OCI-LY7 (cell line): ENCODE results near the gene RPGRIP1L. TPM values are rescaled to one million over a fixed set of nuclear protein-coding genes. Genes with fewer than 3 reads are reported as not detected.

Experiments used
- BruUV-seq: library from RNA; stranded (reverse); fragments of 400-500 nt; replicated peaks from 2 replicates; lab custom pipeline; 2021; lab: Mats Ljungman, UMichigan
- CTCF ChIA-PET: fragments of 300-600 bp; sonication (Branson Sonifier 250); formaldehyde crosslinking; loops from one replicate; lab custom pipeline; 2022; ENCODE audit warnings: antibody characterized with exemption; ENCODE audit not compliant: unreplicated experiment; lab: Charles Lee
- POLR2A ChIA-PET: fragments of 300-600 bp; sonication (Branson Sonifier 250); formaldehyde crosslinking; loops from one replicate; lab custom pipeline; 2022; ENCODE audit warnings: antibody characterized with exemption; lab: Charles Lee
- DNase-seq: peaks from one replicate; pipeline ENCODE4 v3.0.0-alpha.2; 2015; ENCODE audit warnings: low spot score
- H2AFZ ChIP-seq: fragments of 200-600 bp; sonication (generic), shearing (Covaris generic); 2 replicates; pipeline ENCODE4 v1.6.1; 2014; ENCODE audit warnings: mild to moderate bottlenecking, antibody characterized with exemption, low read length, moderate library complexity
- H3K27ac ChIP-seq: fragments of 200-600 bp; sonication (generic); 2 replicates; pipeline ENCODE4 v1.5.1; 2014; ENCODE audit warnings: mixed run types, low read depth, mild to moderate bottlenecking, moderate library complexity, low read length, inconsistent platforms; ENCODE audit not compliant: poor library complexity, severe bottlenecking
- H3K36me3 ChIP-seq: fragments of 200-600 bp; sonication (generic); 2 replicates; pipeline ENCODE4 v1.6.1; 2014; ENCODE audit warnings: mild to moderate bottlenecking, antibody characterized with exemption, low read length, moderate library complexity, mixed read lengths; ENCODE audit not compliant: insufficient read depth
- H3K4me1 ChIP-seq: fragments of 200-600 bp; sonication (generic); 2 replicates; pipeline ENCODE4 v1.5.1; 2014; ENCODE audit warnings: mild to moderate bottlenecking, low read length; ENCODE audit not compliant: insufficient read depth, poor library complexity, severe bottlenecking
- H3K4me2 ChIP-seq: fragments of 200-600 bp; sonication (generic); 2 replicates; pipeline ENCODE4 v1.6.1; 2014; ENCODE audit warnings: mild to moderate bottlenecking, low read length
- H3K4me3 ChIP-seq: fragments of 200-600 bp; sonication (generic); 2 replicates; pipeline ENCODE4 v1.5.1; 2014; ENCODE audit warnings: mild to moderate bottlenecking, low read depth, low read length; ENCODE audit not compliant: poor library complexity, severe bottlenecking
- H3K79me2 ChIP-seq: fragments of 200-600 bp; sonication (generic); 2 replicates; pipeline ENCODE4 v1.6.1; 2016; ENCODE audit warnings: low read depth, mild to moderate bottlenecking, low read length, moderate library complexity, mixed read lengths; ENCODE audit not compliant: insufficient read depth
- H3K9me2 ChIP-seq: fragments of 200-600 bp; sonication (generic); 2 replicates; pipeline ENCODE4 v1.6.1; 2016; ENCODE audit warnings: mild to moderate bottlenecking, low read length, mixed read lengths; ENCODE audit not compliant: insufficient read depth
- H3K9me3 ChIP-seq: fragments of 200-600 bp; sonication (generic); 2 replicates; pipeline ENCODE4 v1.6.1; 2014; ENCODE audit warnings: mild to moderate bottlenecking, mixed run types, low read length, mixed read lengths
- H4K20me1 ChIP-seq: fragments of 200-600 bp; sonication (generic); 2 replicates; pipeline ENCODE4 v1.6.1; 2014; ENCODE audit warnings: mild to moderate bottlenecking, antibody characterized with exemption, low read length, moderate library complexity, mixed read lengths; ENCODE audit not compliant: insufficient read depth
- EZH2phosphoT487 ChIP-seq: fragments of 200-600 bp; sonication (generic); IDR thresholded peaks from 2 replicates; pipeline ENCODE4 v1.6.1; 2018; ENCODE audit warnings: low read depth, borderline replicate concordance, mild to moderate bottlenecking, mixed run types, antibody characterized with exemption, low read length, moderate library complexity, mixed read lengths
- intact Hi-C: fragments of 100-400 bp; cut with micrococcal nuclease; formaldehyde crosslinking; loops from one replicate; pipeline ENCODE4 v1.10.0; 2022; ENCODE audit not compliant: unreplicated experiment
- total RNA-seq, 2 experiments: library from RNA; depleted of rRNA in 1 of 2; stranded (reverse); fragments of >200 nt in 1 of 2; shearing (Covaris generic) in 1 of 2; gene quantifications; 2 replicates each; pipeline ENCODE4 v1.2.3, GENCODE V29; 2014 to 2022
- TF ChIP-seq, protein P1 (sequence below): fragments of 200-600 bp; sonication (generic); conservative IDR thresholded peaks from 2 replicates; pipeline ENCODE4 v1.5.1; 2014; ENCODE audit warnings: mild to moderate bottlenecking, antibody characterized with exemption, low read length, moderate library complexity, mixed read lengths

Gene RPGRIP1L
- total RNA-seq, 2 experiments from 2014 or later: 12.7 to 15.4 TPM

DNA sequence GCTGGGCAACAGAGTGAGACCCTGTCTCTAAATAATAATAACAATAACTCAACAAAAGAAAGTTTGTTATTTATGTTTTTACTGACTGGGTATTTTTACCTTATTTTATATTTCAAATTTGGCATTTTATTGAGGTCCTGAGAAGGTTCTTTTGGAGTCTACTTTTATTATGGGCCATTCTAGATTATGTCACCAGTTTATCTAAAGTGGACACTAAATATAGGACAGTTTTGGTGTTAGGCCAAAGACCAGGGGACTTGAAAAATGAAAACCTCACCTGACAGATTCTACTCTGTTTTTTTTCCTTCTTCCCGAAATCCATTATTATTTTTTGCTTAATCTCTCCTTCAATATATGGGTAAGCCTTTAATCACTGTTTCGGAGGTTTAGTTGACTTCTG lies 8.4 kb upstream of the RPGRIP1L start:
- no peak for DNase-seq
- no peak overlapping the region for H3K27ac ChIP-seq
- POLR2A ChIA-PET: no interaction called here
- TF ChIP-seq, protein P1, sequence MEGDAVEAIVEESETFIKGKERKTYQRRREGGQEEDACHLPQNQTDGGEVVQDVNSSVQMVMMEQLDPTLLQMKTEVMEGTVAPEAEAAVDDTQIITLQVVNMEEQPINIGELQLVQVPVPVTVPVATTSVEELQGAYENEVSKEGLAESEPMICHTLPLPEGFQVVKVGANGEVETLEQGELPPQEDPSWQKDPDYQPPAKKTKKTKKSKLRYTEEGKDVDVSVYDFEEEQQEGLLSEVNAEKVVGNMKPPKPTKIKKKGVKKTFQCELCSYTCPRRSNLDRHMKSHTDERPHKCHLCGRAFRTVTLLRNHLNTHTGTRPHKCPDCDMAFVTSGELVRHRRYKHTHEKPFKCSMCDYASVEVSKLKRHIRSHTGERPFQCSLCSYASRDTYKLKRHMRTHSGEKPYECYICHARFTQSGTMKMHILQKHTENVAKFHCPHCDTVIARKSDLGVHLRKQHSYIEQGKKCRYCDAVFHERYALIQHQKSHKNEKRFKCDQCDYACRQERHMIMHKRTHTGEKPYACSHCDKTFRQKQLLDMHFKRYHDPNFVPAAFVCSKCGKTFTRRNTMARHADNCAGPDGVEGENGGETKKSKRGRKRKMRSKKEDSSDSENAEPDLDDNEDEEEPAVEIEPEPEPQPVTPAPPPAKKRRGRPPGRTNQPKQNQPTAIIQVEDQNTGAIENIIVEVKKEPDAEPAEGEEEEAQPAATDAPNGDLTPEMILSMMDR: no peak
- TF ChIP-seq EZH2phosphoT487: no peak
- no peaks in the 10 kb centered on the region for H3K9me3 ChIP-seq
- peaks cover 12% of the 10 kb centered on the region for H4K20me1 ChIP-seq
- no peak overlapping the region for H2AFZ ChIP-seq
- CTCF ChIA-PET: no interaction called here
- BruUV-seq: no TSS peak
- intact Hi-C loops: no loop called here
- no peaks in the 10 kb centered on the region for H3K9me2 ChIP-seq
- H3K79me2 ChIP-seq: peaks cover 31% of the 10 kb centered on the region; the same call in 1 of the 2 replicates
- H3K36me3 ChIP-seq: peaks cover 8% of the 10 kb centered on the region; the same call in 1 of the 2 replicates
- no peak overlapping the region for H3K4me3 ChIP-seq
- no peak overlapping the region for H3K4me2 ChIP-seq
- H3K4me1 ChIP-seq: no peaks in the 10 kb centered on the region

DNA sequence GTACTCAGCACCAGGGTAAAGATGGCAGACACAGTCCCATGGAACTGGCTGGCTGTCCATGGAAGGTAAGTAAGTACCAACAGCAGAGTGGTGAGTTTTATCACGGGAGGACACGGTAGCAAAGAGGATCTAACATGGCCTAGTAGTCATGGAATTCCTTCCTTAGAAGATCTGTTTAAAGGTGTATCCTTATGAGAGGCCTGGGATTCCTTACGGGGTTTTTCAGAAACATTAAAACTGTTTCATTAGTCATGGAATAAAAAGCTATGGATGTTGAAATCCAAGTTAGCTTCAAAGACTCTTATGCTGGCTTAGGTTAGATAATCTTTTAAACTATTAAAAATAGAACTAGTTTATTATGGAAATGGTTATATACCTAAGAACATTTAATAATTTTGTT lies 7.7 kb upstream of the RPGRIP1L start:
- POLR2A ChIA-PET: interaction anchor here (0.7 kb wide), 1 partner anchor 9 kb away, joined by 4 read pairs; no protein-coding TSS in a partner anchor
- H3K4me3 ChIP-seq: no peak overlapping the region
- H3K36me3 ChIP-seq: peaks cover 8% of the 10 kb centered on the region; the same call in 1 of the 2 replicates
- H3K27ac ChIP-seq: no peak overlapping the region
- H3K4me2 ChIP-seq: no peak overlapping the region
- H2AFZ ChIP-seq: no peak overlapping the region
- TF ChIP-seq, protein P1: no peak
- TF ChIP-seq EZH2phosphoT487: no peak
- H3K4me1 ChIP-seq: no peaks in the 10 kb centered on the region
- CTCF ChIA-PET: no interaction called here
- no TSS peak for BruUV-seq
- H3K9me2 ChIP-seq: no peaks in the 10 kb centered on the region
- intact Hi-C loops: no loop called here
- peaks cover 28% of the 10 kb centered on the region; the same call in 1 of the 2 replicates for H3K79me2 ChIP-seq
- H4K20me1 ChIP-seq: peaks cover 12% of the 10 kb centered on the region
- H3K9me3 ChIP-seq: no peaks in the 10 kb centered on the region
- DNase-seq: no peak

DNA sequence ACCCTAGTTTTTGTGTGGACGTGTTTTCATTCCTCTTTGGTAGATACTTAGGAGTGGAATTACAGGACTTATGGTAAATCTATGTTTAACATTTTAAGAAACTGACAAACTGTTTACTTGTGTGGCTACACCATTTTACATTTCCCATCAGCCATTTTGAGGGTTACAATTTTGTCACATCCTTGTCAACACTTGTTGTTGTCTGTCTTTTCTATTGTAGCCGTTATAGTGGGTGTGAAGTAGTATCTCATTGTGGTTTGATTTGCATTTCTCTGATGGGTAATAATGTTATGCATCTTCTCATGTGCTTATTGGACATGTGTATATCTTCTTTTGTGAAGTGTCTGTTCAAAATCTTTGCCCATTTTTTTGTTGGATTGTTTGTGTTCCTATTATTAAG lies 4.8 kb upstream of the RPGRIP1L start:
- Histone ChIP-seq H3K4me3 (no peak overlapping the region), H3K79me2 (peaks cover 49% of the 10 kb centered on the region; the same call in 1 of the 2 replicates), H3K36me3 (peaks cover 8% of the 10 kb centered on the region; the same call in 1 of the 2 replicates), H4K20me1 (no peaks in the 10 kb centered on the region; the same call in 1 of the 2 replicates), H3K9me3 (no peaks in the 10 kb centered on the region), H3K4me1 (peaks cover 10% of the 10 kb centered on the region), H3K9me2 (no peaks in the 10 kb centered on the region), H2AFZ (no peak overlapping the region), H3K4me2 (no peak overlapping the region), H3K27ac (no peak overlapping the region)
- intact Hi-C loops: no loop called here
- no TSS peak for BruUV-seq
- ChIA-PET POLR2A (no interaction called here), CTCF (no interaction called here)
- DNase-seq: no peak
- TF ChIP-seq, protein P1: no peak
- TF ChIP-seq EZH2phosphoT487: no peak
